Skin of body (tissue), 2 donors: ENCODE measurements around the gene RXFP4. TPM values are rescaled to one million over a fixed set of nuclear protein-coding genes. Genes with fewer than 3 reads are reported as not detected.
A peak's percentile ranks its signal among the peaks of the same experiment; 100 is the strongest.

Experiments used
- DNase-seq: peaks from one replicate; lab custom pipeline; 2025; lab: John Stamatoyannopoulos, UW
- total RNA-seq: library from RNA; depleted of rRNA; stranded (reverse); fragments of >200 nt; gene quantifications from one replicate; pipeline ENCODE4 v1.2.3, GENCODE V29; 2014

The RXFP4 gene
- total RNA-seq, 1 donor from 2014 or later = not detected

DNA sequence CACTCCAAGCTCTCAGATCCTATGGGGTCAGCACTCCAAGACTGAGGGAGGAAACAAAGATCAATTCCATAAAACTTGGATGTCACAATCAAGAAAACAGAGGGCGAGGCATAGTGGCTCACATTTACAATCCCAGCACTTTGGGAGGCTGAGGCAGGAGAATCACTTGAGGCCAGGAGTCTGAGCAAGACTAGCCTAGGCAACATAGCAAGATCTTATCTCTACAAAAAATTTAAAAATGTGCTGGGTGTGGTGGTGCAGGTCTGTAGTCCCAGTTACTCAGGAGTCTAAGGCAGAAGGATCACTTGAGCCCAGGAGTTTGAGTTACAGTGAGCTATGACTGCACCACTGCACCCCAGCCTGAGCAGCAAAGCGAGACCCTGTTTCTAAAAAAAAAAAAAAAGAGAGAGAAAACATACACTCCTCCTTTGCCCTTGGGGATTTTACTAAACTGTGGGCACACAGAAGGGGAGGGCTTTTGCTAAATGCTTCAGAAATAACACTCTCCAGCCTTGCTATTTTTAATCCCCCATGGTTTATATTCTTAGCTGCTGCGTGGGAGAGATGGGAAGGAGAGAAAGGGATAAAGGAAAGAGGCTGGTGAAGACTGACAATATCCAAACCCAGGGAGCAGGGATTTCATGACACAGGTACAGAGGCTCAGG is 18.8 kb downstream of the RXFP4 start:
- no peak for DNase-seq

GRCh38 chr1:155961937-155962336 is 20.5 kb downstream of the RXFP4 start:
- no peak for DNase-seq

- no peak for DNase-seq
Measured at GRCh38 chr1:155962599-155963211, 21.3 kb downstream of the RXFP4 start.

DNA sequence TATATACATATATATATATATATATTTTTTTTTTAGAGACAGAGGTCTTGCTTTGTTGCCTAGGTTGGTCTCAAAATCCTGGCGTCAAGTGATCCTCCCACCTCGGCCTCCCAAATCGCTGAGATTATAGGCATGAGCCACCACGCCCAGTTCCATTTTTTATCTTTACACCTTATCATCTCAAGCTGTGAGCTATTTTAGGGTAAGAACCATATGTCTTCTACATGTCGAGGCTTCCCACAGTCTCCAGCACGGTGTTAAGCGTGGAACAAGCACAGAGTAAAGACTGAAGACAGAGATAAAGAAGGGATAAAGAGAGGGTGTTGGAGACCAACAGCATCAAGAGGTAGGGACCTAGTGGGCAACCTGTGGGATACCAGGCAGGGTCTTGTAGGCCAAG is 22.8 kb downstream of the RXFP4 start:
- no peak for DNase-seq

DNA sequence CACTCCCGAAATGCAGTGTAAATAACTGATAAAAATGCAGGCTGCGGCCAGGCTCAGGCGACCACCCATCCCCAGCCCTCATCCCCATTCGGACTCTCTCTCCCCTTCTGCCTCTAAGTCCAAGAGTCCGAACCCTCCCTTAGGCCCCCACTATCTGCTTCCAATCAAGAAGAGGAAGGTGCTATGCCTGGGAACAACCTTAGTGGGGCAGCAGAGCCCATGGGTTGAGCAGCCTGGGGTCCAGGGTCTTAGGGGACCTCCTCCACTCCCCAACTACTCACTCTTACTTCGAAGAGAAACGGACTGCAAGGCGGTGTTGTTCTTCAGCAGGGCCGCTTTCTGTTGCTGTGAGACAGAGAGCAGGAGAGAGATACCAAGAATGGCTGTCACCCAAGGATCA is 24.7 kb downstream of the RXFP4 start:
- no peak for DNase-seq

GRCh38 chr1:155966750-155967149 is 25.3 kb downstream of the RXFP4 start:
- no peak for DNase-seq

DNA sequence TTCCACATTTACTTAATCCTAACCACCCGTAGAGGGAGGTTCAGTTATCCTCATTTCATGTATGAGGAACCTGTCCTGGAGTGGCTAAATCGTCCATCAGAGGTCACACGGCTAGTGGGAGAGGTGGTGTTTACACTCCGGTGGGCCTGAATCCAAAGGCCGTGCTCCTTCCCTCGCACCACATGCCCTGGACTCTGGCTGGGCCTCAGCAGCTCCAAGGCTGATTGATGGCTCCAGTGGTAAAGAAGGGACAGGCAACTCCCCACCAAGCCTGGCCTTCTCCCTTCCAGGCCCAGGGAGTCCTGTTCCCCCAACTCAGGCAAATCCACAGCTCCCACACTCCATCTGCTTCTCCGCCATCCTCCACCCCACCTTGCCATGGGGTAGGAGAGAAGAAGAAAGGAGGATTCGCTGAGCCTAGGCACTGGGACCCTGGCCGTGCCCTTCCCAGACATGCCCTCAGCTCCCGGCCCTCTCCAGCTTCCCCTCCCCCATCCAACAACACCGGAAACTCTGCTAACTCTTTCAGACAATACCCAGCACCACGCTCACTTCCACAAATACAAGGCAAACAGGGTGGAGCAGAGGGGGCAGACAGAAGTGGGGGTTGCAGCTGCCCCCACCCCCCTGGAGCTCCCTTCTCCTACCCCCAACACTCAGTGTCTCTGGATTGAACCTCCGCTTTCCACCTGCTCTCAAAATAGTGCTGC is 26.1 kb downstream of the RXFP4 start:
- DNase-seq = no peak

- no peak for DNase-seq
Measured at GRCh38 chr1:155968051-155968400, 26.6 kb downstream of the RXFP4 start.

- peak; percentile 71 for DNase-seq
Measured at GRCh38 chr1:155968670-155969069, 27.2 kb downstream of the RXFP4 start.

- DNase-seq = no peak
Measured at GRCh38 chr1:155969377-155969791, 27.9 kb downstream of the RXFP4 start.

DNA sequence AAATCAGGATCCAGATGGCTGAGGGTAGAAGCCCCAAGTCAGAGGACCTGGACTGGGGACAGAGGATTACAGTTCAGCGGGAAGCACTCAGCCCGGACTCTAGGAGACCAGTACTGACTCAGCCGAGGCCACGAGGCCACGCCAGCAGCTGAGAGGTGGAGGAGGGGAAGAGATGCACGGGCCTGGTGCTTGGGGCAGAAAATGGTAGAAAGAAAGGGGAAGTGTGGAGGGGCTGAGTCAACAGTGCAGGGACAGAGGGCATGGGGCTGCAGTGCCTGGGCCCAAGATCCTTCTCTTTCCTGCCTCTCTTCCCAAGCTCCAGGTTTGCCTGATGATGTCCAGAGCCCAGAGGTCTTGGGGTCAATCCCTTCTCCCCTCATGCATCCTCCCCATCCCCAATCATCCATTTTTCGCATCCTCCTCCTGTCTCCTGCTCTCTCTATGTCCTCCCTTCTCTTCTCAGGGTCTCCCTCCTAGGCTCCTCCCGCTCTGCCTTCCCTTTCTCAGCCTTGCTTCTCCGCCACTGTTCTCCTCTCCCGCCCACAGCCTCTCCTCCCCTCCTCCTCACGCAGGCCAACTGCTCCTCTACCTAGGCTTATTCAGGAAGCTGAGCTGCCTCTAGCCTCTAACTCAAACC is 29.2 kb downstream of the RXFP4 start:
- DNase-seq = no peak

DNA sequence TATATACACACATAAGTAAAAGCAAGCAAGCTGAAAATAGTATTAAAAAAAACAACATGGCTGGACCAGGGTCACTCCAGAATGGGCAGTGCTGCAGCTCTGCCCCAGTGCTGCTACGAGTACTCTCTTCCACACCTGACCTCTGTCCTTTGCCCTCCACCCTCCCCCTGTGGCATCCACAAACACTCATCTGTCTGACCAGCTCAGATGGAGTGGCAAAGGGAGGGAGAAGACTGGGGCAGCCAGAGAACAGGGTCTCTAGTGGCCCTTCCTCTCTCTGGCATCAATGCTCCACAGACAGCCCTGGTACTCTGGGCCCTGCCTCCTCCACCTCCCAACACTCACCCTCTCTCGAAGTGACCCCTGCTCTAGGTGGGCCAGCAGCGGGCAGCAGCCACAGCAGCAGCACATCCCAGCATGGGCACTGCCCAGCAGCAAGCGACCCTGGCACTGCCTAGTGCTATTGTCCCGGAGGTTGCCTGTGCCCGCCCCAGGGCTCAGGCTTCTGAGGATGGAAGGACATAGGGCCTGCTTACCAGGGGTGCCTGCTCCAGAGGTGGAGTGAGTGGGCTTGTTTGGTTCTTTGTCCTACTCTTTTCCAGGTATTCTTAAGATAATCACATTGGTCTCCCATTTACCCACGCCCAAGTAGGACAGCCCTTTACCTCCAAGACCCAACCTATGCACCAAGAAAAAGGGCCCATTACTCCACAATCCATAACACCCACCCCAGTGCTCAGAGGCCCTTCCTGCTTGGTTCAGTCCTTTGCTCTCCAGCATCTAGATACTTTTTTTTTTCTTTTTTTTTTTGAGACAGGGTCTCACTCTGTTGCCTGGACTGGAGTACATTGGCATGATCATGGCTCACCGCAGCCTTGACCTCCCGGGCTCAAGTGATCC is 30.7 kb downstream of the RXFP4 start:
- DNase-seq = no peak

- no peak for DNase-seq
Measured at GRCh38 chr1:155973723-155974122, 32.3 kb downstream of the RXFP4 start.

- no peak for DNase-seq
Measured at GRCh38 chr1:155974208-155975115, 33.0 kb downstream of the RXFP4 start.

GRCh38 chr1:155975375-155976061 is 34.1 kb downstream of the RXFP4 start:
- no peak for DNase-seq

- peak; percentile 49 for DNase-seq
Measured at GRCh38 chr1:155976062-155976912, 34.8 kb downstream of the RXFP4 start.

GRCh38 chr1:155976913-155977689 is 35.7 kb downstream of the RXFP4 start:
- DNase-seq = no peak
